ENCODE results near the gene SORBS2.

DNA sequence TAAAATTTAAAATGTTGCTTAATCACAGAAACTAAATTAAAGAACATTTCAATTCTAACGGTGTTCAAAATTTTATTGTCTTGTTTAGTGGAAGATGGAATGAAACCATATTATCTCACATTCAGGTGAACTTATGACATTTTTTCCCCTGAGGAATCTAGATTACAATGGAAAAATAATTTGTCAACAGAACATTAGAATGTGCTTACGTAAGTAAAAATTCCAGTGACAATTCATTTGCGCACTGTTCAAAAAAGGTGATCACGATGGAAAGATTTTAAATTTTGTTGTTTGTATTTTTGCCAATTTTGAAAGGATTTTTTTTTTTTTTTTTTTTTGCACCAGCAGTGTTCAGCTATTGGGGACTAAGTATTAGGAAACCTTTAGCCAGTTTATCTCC lies 23.3 kb upstream of the SORBS2 start:
- TF ChIP-seq, protein P1, sequence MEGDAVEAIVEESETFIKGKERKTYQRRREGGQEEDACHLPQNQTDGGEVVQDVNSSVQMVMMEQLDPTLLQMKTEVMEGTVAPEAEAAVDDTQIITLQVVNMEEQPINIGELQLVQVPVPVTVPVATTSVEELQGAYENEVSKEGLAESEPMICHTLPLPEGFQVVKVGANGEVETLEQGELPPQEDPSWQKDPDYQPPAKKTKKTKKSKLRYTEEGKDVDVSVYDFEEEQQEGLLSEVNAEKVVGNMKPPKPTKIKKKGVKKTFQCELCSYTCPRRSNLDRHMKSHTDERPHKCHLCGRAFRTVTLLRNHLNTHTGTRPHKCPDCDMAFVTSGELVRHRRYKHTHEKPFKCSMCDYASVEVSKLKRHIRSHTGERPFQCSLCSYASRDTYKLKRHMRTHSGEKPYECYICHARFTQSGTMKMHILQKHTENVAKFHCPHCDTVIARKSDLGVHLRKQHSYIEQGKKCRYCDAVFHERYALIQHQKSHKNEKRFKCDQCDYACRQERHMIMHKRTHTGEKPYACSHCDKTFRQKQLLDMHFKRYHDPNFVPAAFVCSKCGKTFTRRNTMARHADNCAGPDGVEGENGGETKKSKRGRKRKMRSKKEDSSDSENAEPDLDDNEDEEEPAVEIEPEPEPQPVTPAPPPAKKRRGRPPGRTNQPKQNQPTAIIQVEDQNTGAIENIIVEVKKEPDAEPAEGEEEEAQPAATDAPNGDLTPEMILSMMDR (conservative IDR thresholded peaks at IDR 0.05 in 1 of 2, IDR thresholded peaks at IDR 0.05 in 1 of 2; ENCODE audit: low read depth in 1 of 2, low read length in 2 of 2): no peak
- no peak for TF ChIP-seq EZH2 (IDR thresholded peaks at IDR 0.05; ENCODE audit: low read length, missing control alignments)

Data from fibroblast of lung (primary cell).